Measurements from ENCODE around the gene PIKFYVE. TPM values are rescaled to one million over a fixed set of nuclear protein-coding genes. Genes with fewer than 3 reads are reported as not detected.

PIKFYVE gene
- total and polyA plus RNA-seq, 10 of the 15 experiments (the other 5 are each of a cell fraction or from before 2014, with no cell fraction given): 5.2 to 41.7 (median 19.6) TPM

DNA sequence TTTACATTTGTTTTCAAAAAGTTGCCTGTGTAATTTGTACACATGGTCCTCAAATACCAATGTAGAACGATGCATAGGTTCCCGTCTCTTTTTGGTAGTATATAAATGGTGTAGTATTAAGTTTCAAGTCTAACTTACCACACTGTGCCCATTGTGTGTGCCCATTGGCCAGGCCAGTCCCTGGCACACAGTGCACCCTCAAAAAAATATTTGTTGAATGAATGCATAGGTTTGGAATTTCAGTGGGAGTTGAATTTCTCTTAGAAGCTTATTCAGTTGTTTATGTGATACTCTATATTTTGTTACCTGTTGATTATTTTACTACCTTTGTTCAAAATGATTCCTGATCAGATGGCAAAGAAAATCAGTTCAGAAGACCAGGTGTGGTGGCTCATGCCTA is 41.3 kb upstream of the PIKFYVE start:
- POLR2A ChIA-PET: no interaction called here
- CTCF ChIA-PET: interaction anchor here (0.8 kb wide), 1 partner anchor 18 kb away, joined by 4 read pairs; no protein-coding TSS in a partner anchor

DNA sequence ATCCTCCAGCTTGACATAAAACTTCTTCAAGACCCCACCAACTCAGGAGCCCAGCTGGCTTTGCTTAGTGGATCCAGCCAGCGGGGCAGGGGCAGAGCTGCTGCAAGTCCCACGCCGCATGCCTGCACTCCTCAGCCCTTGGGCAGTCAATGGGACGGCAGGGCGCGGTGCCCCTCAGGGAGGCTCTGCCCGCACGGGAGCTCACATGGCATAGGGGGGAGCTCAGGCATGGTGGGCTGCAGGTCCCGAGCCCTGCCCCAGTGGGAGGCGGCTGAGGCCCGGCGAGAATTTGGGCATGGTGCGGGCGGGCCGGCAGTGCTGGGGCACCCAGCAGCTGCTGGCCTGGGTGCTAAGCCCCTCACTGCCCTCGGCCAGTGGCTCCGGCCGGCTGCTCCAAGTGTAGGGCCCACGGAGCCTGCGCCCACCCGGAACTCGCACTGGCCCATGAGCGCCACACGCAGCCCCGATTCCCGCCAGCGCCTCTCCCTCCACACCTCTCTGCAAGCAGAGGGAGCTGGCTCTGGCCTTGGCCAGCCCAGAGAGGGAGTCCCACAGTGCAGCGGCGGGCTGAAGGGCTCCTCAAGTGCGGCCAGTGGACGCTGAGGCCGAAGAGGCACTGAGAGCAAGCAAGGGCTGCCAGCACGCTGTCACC is 38.3 kb upstream of the PIKFYVE start:
- in situ Hi-C loops (cut with MboI) (no loop called here), intact Hi-C loops (cut with micrococcal nuclease; ENCODE audit: unreplicated experiment) (no loop called here)
- no peaks in the 10 kb centered on the region for H3K27me3 ChIP-seq (replicated peaks in 1 of 2; ENCODE audit: control insufficient read depth in 2 of 2, insufficient read depth in 2 of 2, low read length in 1 of 2)
- H3K9me3 ChIP-seq (replicated peaks; ENCODE audit: control insufficient read depth, insufficient read depth, low read length): 0 out of 3 replicates have a peak, but pooled peaks cover 2% of the 10 kb centered on the region
- FAIRE-seq: no peak
- 75% methylated on average over 27 of the region's 33 CpGs for WGBS (ENCODE audit: insufficient coverage, insufficient replicate concordance, low lambda C conversion rate, missing lambda C conversion rate)
- H3K4me2 ChIP-seq (ENCODE audit: control insufficient read depth, insufficient read depth): no peak overlapping the region
- H3K36me3 ChIP-seq (ENCODE audit: control insufficient read depth in 2 of 2, insufficient read depth in 2 of 2, low read length in 1 of 2): no peaks in the 10 kb centered on the region
- H3K27ac ChIP-seq (ENCODE audit: control insufficient read depth, insufficient read depth): no peak overlapping the region
- BruUV-seq (replicated peaks): no TSS peak
- H3K4me3 ChIP-seq: no peak overlapping the region
- H2AFZ ChIP-seq (ENCODE audit: control insufficient read depth, low read depth, low read length): no peak overlapping the region
- no peak overlapping the region for H3K9ac ChIP-seq (ENCODE audit: control insufficient read depth, insufficient read depth, low read length)
- no peaks in the 10 kb centered on the region for H3K79me2 ChIP-seq (ENCODE audit: control insufficient read depth, insufficient read depth, low read length)
- no peak for TF ChIP-seq TCF3 (IDR thresholded peaks at IDR 0.05; ENCODE audit: borderline replicate concordance, insufficient read depth, low read depth, low read length)
- TF ChIP-seq, protein P1, sequence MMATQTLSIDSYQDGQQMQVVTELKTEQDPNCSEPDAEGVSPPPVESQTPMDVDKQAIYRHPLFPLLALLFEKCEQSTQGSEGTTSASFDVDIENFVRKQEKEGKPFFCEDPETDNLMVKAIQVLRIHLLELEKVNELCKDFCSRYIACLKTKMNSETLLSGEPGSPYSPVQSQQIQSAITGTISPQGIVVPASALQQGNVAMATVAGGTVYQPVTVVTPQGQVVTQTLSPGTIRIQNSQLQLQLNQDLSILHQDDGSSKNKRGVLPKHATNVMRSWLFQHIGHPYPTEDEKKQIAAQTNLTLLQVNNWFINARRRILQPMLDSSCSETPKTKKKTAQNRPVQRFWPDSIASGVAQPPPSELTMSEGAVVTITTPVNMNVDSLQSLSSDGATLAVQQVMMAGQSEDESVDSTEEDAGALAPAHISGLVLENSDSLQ (IDR thresholded peaks at IDR 0.05): no peak
- no peak for TF ChIP-seq JUNB (IDR thresholded peaks at IDR 0.05)
- TF ChIP-seq CHD4 (IDR thresholded peaks at IDR 0.05): no peak
- TF ChIP-seq, protein P2, sequence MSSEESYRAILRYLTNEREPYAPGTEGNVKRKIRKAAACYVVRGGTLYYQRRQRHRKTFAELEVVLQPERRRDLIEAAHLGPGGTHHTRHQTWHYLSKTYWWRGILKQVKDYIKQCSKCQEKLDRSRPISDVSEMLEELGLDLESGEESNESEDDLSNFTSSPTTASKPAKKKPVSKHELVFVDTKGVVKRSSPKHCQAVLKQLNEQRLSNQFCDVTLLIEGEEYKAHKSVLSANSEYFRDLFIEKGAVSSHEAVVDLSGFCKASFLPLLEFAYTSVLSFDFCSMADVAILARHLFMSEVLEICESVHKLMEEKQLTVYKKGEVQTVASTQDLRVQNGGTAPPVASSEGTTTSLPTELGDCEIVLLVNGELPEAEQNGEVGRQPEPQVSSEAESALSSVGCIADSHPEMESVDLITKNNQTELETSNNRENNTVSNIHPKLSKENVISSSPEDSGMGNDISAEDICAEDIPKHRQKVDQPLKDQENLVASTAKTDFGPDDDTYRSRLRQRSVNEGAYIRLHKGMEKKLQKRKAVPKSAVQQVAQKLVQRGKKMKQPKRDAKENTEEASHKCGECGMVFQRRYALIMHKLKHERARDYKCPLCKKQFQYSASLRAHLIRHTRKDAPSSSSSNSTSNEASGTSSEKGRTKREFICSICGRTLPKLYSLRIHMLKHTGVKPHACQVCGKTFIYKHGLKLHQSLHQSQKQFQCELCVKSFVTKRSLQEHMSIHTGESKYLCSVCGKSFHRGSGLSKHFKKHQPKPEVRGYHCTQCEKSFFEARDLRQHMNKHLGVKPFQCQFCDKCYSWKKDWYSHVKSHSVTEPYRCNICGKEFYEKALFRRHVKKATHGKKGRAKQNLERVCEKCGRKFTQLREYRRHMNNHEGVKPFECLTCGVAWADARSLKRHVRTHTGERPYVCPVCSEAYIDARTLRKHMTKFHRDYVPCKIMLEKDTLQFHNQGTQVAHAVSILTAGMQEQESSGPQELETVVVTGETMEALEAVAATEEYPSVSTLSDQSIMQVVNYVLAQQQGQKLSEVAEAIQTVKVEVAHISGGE (CRISPR knock-in tag; IDR thresholded peaks at IDR 0.05): no peak
- TF ChIP-seq SRF (IDR thresholded peaks at IDR 0.05; ENCODE audit: low read depth in 2 of 2, low read length in 2 of 2): no peak
- TF ChIP-seq RAD51 (IDR thresholded peaks at IDR 0.05): no peak
- no peak for TF ChIP-seq CBFB (IDR thresholded peaks at IDR 0.05; ENCODE audit: low read depth)
- no peak for TF ChIP-seq CEBPB (IDR thresholded peaks at IDR 0.05; ENCODE audit: borderline replicate concordance in 1 of 2, low read depth in 2 of 2, low read length in 2 of 2)
- SMC1A ChIA-PET (ENCODE audit: uncharacterized antibody, unreplicated experiment): interaction anchor here (0.6 to 0.7 kb wide), 2 partner anchors 27 to 59 kb away, joined by 3 read pairs; no protein-coding TSS in a partner anchor
- no peaks in the 10 kb centered on the region for H4K20me1 ChIP-seq (ENCODE audit: control insufficient read depth, insufficient read depth)
- no peak for ATAC-seq
- H3K4me1 ChIP-seq (ENCODE audit: control insufficient read depth, insufficient read depth, low read length): no peaks in the 10 kb centered on the region
- no peak for DNase-seq (ENCODE audit: low read depth, low spot score)
- POLR2A ChIA-PET: no interaction called here
- RAD21 ChIA-PET (ENCODE audit: unreplicated experiment): no interaction called here
- CTCF ChIA-PET: no interaction called here

More for the DNA sequence above, 41.3 kb upstream of the PIKFYVE start:
- Histone ChIP-seq H4K20me1 (ENCODE audit: control insufficient read depth, insufficient read depth) (no peaks in the 10 kb centered on the region), H3K36me3 (ENCODE audit: control insufficient read depth in 2 of 2, insufficient read depth in 2 of 2, low read length in 1 of 2) (no peaks in the 10 kb centered on the region), H3K79me2 (ENCODE audit: control insufficient read depth, insufficient read depth, low read length) (no peaks in the 10 kb centered on the region), H3K27me3 (replicated peaks in 1 of 2; ENCODE audit: control insufficient read depth in 2 of 2, insufficient read depth in 2 of 2, low read length in 1 of 2) (no peaks in the 10 kb centered on the region), H3K4me2 (ENCODE audit: control insufficient read depth, insufficient read depth) (no peak overlapping the region), H3K27ac (ENCODE audit: control insufficient read depth, insufficient read depth) (no peak overlapping the region), H3K4me1 (ENCODE audit: control insufficient read depth, insufficient read depth, low read length) (no peaks in the 10 kb centered on the region), H2AFZ (ENCODE audit: control insufficient read depth, low read depth, low read length) (no peak overlapping the region), H3K4me3 (no peak overlapping the region), H3K9me3 (replicated peaks; ENCODE audit: control insufficient read depth, insufficient read depth, low read length) (no peaks in the 10 kb centered on the region), H3K9ac (ENCODE audit: control insufficient read depth, insufficient read depth, low read length) (no peak overlapping the region)
- in situ Hi-C loops (cut with MboI) (no loop called here), intact Hi-C loops (cut with micrococcal nuclease; ENCODE audit: unreplicated experiment) (no loop called here)
- WGBS (ENCODE audit: insufficient coverage, insufficient replicate concordance, low lambda C conversion rate, missing lambda C conversion rate): 94% methylated on average over 2 of the region's 2 CpGs
- RAD21 ChIA-PET (ENCODE audit: unreplicated experiment): no interaction called here
- no peak for DNase-seq (ENCODE audit: low read depth, low spot score)
- no peak for ATAC-seq
- SMC1A ChIA-PET (ENCODE audit: uncharacterized antibody, unreplicated experiment): interaction anchor here (1.2 kb wide), 1 partner anchor 27 kb away, joined by 3 read pairs; no protein-coding TSS in a partner anchor
- FAIRE-seq: no peak
- BruUV-seq (replicated peaks): no TSS peak
- TF ChIP-seq CBFB (IDR thresholded peaks at IDR 0.05; ENCODE audit: low read depth): no peak
- TF ChIP-seq KDM1A (IDR thresholded peaks at IDR 0.05; ENCODE audit: borderline replicate concordance): no peak
- no peak for TF ChIP-seq POLR2AphosphoS5 (IDR thresholded peaks at IDR 0.05; ENCODE audit: low read length)

Data from GM12878 (cell line).